T-helper 9 cell (primary cell): ENCODE measurements around the gene PTPRN2.

Experiments used
- DNase-seq: peaks from one replicate; pipeline ENCODE4 v3.0.0-alpha.2; 2020

The PTPRN2 gene

DNA sequence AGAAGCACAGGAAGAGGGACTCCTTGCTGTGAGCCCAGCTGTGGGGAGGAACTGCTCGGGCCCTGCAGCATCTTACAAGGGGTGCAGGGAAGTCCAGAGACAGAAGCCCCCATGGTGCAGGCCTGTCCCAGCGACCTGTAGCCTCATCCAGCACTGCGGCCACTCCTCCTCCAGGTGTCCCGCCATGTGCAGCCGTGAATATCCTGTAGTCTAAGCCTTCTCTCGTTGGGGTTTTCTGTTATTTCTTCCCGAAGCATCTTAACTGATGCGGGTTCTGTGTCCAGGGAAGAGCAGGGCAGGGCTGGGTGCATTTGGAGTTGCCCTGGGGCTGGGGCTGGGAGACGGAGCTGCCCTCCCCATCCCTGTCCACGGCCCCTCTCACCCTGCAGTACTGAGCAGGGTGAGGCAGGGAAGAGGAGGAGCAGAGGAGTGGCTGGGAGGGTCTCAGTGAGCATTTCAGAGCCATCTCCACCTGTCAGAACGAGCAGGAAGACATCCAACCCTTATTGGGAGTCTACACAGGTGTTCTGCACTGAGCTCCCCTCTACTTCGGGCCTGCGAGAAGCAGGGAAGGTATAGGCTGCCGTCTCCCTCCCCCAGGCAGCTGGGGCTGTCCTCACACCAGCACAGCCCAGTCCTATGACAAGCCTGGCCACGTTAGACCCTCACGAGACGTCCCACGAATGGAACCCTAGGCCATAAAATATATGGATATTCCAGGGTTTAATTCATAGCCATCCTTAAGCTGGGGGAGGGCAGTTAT lies 756.3 kb downstream of the PTPRN2 start:
- no peak for DNase-seq

DNA sequence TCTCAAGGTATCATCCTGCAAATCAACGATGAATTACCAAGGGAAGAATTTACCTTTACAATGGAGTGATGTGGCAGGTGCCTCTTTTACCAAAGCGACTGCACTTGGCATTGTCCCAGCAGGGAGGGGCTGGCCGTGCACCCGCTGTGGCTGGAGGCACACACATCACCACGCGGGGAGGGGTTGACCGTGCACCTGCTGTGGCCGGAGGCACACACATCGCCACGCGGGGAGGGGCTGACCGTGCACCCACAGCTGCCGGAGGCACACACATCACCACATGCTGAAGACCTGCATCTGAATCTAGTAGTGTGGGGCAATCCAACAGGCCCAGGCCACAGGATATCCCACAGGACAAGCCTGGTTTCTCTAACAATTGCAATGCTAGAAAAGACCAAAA lies 757.3 kb downstream of the PTPRN2 start:
- no peak for DNase-seq

DNA sequence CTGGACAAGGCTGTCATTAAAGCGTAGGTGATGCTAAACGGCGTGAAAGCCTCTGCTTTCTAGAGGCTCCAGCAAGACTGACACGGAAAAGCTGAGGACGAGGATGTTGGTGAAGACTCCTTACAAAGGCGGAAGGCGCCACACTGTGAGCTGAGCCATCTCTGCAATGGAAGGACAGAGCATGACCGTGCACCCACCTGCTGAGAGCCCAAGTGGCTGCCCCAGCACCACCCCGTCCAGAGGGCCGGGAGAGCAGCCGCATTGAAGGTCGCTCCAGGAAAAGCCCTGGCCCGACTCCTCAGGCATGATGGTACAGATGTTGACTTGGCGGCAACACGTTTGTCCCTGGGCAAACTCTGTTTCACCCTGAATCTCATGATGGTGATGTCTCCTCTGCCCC lies 758.1 kb downstream of the PTPRN2 start:
- no peak for DNase-seq

DNA sequence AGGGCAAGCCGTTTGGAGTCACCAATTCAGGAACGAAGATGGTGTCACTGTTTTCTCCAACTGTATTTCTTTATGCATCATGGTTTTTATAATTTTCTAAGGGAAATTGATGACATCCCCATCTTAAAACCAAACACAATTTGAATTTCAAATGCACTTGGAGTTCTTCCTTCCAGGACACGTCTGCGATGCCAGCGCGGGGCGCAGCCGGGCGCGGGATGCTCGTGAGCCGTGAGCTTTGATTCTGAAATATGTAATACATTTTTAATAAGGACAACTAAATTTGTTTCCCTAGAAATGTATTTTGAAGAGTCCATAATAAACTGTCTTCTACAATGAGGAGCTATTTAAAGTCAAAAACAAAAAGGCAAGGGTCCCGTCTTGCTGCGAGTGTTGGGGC lies 758.7 kb downstream of the PTPRN2 start:
- DNase-seq = no peak

DNA sequence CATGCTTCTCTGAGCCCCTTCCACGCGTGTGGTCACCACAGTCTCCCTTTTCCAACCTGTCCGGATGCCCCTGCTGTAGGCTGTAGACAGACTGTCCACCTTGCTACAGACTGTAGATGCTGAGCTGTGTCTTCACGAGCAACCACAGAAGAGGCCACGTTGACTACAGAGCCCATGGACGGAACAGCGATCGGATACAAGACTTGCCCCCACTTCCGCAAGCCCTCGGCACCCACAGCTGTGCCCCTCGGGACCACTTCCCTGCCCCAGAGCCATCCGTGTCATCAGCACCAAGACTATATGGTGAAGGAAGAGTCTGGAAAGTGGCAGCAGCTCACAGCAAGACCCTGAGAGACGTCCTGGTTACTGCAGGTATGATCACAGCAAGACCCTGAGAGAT lies 759.4 kb downstream of the PTPRN2 start:
- DNase-seq = no peak

DNA sequence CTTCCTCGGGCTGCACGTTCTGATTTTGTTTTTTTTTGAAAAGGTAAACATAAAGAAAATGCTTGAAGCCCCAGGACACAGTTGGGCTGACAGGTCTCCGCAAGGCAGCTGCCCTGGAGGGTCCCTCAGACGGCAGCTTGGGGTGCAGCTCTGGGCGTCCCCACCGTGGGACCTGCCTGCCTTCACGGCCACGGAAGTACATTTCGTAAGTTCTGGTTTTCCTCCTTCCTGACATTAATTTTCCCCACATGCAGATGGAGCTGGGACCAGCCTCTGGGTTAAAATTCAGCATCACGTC lies 759.8 kb downstream of the PTPRN2 start:
- DNase-seq = no peak

DNA sequence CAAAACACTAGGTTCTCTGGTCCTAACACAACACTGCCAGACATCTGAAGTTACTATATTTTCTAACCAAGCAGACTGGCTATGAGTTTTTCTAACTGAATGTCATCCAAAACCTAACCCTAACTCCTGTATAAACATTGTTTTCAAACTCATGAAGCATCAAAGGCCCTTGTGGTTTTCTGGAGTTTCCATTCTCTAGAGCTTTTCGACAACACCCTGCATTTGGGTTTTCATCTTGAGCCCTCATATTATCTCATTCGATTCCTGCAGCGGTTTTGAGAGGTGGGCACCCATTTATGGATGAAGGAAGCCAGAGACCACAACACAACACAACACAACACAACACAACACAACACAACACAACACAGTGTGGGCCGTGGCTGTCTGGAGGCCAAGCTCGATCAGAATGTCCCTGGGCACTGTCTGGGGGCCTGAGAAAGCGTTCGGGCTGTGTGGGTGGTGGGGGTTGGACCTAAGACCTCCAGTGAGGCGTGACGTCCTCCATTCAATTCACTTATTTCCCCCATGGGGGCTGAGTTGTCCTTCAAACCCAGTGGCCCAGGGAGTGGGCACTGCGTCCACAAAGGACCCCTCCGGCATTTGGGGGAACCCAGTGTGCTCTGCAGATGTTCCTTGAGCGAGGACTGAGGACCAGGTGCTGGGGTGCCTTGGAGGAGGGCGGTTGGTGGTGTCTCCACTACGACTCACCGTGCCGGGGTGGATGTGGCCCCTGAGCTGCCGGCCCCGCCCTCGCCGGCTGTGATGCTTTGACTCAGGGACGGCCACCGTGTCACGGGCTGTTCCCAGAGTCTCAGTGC lies 760.4 kb downstream of the PTPRN2 start:
- no peak for DNase-seq

DNA sequence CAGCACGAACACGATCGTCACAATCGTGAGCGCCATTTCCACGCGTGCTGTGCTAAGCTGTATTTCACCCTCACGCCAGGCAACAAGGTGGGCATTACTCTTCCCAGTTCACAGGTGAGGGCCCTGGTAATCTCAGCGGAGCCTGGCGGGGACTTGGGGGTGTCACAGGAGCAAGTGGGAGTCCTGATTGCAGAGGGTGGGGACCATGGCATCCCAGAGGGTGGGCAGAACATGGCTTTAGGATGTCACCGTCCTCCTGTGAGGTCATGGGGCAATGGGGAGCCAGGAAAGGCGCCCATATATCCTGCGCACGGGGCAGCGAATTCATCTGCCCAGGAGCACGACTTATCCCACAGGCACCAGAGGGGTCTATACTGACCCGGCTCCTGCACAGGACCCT lies 761.1 kb downstream of the PTPRN2 start:
- no peak for DNase-seq

DNA sequence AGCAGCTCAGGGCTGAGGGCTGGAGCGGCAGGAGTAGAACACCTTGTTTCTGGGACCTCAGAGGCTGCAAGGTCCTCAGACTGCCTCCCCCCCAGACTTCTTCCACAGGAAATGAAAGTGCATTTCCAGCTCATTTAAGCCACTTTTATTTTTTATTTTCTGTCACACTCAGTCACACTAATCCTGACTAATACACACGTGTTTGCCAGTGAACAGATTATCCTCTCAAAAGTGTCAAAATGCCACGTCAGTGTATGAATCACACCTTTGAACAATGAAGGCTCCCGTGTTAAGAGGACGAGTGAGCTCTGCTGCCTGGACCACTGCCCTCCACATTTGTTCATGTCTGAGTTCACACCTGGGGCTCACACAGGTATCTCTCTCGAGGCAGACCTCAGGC lies 762.3 kb downstream of the PTPRN2 start:
- no peak for DNase-seq

DNA sequence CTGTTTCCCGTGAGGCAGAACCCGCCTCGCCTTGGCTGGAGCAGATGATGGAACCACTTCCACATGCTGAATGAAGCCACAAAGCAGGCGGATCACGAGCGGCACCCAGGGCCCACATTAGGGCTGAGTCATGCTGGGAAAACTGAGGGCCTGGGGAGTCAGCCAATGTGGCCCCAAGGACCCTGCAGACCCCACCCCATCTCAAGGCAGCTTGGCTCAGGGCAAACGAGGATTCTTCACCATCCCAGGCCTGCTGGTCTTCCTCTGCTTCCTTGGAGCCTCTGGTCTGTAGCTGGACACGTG lies 762.9 kb downstream of the PTPRN2 start:
- no peak for DNase-seq

DNA sequence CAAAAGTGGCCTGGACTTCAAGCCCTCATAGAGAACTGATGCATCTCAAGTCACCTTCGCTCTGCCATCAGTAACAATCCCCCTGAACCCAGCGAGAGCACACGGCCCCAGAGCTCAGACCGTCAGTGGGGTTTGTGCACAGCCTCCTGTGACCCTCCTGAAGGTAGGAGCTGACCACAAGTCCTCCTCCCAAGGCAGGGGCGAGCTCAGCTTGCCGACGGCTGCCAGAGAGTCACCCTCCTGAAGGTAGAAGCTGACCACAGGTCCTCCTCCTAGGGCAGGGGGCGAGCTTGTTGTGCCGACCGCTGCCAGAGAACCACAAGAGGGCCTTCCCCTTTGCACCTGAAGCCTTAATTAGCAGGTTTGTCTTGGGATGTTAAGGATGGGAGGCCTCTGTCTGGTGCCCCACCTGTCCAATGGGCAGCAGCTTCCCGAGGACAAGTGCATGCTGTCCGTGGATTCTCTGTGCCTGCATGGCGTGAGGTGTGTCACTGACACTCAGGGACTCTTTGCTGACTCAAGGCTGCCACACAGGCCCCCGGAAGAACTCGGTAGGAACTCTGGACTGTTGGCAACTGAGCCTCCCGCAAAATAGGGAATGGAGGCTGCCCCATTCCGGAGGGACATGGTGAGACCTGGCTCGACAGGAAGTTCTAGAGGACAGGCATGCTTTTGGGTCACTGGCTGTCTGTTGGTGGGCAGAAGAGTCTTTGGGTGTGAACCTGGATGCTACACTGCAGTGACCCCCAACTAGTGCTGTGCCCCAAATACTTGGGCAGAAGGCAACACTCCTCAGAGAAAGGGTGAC lies 763.4 kb downstream of the PTPRN2 start:
- DNase-seq = no peak

DNA sequence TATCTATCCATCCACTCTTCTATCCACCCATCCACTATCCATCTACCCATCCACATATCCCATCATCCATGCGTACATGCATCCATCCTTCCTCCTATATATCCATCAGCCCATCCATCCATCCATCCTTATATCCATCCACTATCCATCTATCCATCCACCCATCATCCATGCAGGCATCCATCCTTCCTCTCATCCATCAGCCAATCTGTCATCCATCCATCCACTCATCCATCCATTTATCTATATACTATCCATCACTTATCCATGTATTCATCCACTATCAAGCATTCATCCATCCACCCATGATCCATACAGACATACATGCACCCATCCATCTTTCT lies 765.0 kb downstream of the PTPRN2 start:
- DNase-seq = no peak

DNA sequence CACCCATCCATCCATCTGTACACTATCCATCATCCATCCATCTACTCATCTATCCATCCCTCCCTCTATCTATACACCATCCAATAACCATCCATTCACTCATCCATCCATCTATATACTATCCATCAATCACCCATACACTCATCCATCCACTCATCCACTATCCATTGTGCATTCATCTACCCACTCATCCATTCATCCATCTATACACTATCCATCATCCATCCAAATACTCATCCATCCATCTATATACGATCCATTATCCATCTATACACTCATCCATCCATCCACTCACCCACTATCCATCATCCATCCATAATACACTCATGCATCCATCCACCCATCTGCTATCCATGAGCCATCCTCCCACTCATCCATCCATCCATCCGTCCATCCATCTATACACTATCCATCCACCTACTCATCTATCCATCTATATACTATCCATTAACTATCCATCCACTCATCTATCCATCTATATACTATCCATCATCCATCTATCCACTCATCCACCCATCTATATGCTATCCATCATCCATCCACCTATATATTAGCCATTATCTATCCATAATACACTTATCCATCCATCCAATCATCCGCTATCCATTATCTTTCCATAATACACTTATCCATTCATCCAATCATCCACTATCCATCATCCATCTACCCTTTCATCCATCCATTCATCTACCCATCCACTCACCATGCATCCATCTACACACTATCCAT lies 765.5 kb downstream of the PTPRN2 start:
- DNase-seq = no peak

DNA sequence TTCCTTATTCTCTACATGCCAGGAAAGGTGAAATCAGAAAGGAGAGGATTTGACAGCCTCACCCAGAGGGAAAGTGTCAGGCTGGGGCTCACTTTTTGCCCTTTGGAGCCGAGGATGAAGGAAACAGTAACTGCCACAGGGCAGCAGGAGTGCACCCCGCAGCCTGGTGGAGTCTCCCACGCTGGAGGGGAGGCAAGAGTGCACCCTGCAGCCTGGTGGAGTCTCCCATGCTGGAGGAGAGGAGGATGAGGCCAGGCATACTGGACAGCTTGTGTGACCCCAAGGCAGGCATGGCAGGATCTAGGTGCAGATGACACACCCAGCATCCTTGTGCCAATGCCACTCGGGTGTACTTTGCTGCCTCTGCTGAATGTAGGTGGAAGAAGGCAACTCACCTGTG lies 766.8 kb downstream of the PTPRN2 start:
- no peak for DNase-seq

DNA sequence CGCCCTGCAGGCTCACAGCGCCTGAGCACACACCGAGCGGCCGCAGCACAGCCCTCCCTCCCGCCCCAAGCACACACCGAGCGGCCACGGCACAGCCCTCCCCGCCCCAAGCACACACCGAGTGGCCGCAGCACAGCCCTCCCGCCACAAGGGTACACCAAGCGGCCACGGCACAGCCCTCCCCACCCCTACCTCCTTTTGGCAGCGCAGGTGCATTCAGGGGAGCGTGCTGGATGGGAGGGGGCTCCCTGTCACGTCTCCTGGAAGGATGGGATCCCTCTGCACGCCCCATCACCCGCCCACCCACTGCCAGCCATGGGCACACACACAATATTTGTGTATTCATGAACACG lies 768.2 kb downstream of the PTPRN2 start:
- no peak for DNase-seq

DNA sequence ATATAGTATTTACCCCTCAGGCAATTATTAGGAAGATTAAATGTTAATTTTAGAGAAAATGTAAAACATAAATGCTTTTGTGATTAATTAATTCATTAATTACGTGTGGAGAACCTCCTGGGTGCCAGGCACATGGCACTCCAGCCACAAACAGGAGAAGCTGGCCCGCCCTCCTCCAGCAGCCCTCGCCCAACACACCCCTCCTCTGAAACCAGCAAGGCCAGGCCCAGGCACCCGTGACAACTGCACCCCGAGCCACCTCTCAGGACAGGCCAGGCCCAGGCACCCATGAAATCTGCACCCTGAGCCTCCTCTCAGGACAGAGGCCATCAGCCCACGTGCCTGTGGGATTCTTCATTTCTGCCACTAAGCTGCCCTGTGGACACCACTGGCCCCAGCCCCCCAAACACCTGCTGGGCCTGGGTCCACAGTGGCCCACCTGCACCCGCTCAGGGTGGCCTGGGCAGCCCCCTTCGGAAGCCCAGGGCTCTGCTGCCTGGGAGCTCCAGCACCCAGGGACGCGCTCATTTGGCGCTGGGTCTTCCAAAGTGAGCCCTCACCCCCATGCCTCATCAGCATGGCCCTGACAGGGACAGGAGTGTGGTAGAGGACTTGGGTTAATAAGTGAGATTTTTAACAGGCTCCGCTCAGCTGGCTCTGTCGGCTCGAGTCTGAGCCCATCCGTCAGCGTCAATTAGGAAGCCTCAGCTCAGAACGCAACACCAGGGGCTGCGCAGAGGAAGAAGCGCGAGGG lies 768.7 kb downstream of the PTPRN2 start:
- no peak for DNase-seq

DNA sequence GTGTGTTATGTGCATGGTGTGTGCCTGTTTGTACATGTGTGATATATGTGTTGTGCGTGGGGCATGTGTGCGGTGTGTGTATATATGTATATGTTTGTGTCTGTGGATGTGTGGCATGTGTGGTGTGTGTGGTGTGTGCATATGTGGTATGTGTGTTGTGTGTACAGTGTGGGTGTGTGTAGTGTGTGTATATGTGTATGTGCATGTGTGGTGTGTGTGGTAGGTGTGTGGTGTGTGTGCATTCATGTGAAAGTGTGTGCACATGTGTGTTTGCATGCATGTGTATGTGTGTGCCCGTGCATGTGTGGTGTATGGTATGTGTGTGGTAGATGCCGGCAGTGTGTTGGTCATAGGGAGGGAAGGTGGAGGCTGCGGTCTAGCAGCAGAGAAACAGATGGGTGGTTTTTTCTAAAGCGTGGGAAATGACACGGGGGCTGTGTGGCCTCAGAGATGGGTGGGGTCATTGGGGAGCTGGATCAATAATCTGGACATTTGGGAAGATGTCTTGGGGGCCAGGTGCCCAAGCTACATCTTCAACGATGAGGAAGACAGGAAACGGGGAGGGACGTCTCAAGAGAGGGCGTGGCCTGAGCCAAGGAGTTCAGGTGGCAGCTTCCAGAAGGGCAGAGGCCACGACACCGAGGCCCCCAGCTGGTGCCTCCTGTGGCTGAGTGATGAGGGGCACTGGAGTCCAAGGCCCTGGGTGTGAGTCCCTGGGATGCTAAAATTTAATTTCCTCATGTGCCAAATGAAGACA lies 769.5 kb downstream of the PTPRN2 start:
- no peak for DNase-seq

DNA sequence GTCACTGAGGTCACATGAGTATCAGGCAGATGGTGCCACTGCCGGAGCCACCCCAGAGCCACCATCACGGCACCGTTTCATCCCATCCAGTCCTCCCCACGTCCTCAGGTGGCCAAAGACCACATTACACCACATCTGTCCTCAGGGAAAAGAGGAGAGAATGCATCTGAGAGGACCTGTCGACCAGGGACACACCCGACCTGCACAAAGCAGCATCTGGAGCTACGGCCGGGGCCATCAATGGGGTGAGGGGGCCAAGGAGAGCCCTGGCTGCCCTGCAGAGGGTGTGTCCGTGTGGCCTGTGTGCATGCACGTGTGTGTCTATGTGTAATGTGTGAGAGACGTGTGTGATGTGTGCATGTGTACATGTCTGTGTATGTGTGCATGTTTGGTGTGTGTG lies 770.2 kb downstream of the PTPRN2 start:
- no peak for DNase-seq

DNA sequence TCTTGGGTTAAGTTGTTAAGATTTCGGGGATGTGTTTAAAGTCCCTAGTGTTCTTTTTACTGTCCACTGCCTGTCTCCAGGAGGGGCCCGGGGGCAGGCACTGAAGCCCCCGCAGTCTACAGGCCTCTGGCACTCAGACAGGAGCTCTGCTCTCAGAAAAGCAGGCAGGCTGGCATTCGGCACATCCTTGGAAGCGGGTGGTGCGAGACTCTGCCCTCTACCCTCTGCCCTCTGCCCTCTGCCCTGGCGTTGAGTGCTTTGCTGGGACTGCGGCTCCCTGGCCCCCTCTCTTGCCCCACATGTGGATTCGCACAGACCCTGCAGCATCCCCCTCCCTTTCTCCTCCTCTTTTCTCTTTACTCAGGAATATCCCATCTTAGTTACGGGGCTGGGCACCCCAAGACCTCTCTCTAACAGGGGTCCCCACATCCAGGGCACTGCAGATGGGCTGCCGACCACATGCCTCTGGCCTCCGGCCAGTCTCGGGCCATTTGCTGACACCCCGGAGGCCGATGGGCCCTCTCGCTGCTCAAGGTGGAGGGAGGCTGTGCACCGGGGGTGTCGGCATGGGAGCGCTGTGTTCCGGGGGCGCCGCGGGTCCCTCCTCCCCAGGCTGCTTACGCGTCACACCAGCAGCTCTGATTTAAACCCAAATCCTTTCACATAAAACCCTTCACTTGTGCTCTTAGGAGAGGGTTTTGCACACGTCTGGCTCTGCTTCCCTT lies 770.9 kb downstream of the PTPRN2 start:
- DNase-seq = no peak

DNA sequence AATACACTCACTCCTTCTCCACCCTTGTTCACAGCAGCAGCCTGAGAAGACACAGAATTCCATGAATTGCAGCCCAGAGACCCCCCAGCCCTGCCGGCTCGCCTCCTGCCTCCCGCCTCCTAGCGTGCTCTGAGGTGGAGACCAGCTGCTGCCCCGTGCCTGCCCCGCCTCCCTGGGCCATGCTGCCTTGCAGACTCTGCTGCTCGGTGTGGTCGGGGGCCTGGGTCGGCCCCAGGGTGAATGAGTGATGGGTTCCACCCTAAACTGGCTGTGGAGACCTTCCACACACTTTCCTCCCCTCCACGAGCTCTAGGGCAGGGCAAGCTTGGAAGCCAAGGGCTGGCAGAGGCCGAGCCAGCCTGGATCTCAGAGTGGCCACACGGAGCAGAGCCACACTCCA lies 771.5 kb downstream of the PTPRN2 start:
- DNase-seq = no peak

DNA sequence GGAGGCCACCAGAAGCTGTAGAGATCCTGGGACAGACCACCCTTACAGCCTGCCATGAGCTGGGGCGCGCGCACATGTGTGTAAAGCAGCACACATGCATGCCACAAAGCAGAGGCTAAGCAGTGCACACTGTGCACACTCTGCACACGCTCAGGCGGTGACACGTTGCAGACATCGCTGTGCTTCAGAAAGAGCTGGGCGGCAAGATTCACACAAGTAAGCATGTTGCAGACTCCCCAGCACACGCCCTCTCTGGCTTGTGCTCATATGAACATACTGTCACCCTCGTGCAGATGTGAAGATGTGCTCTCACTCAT lies 772.0 kb downstream of the PTPRN2 start:
- DNase-seq = no peak
